HepG2 (cell line): ENCODE results near the gene TRANK1. TPM values are rescaled to one million over a fixed set of nuclear protein-coding genes. Genes with fewer than 3 reads are reported as not detected.

Experiments
- ATAC-seq: fragments of 200-7000 bp; cut with Tn5 transposase; 3 replicates; pipeline ENCODE4 v1.9.1; 2020; ENCODE audit warnings: mild to moderate bottlenecking, moderate library complexity
- BruUV-seq: library from RNA; stranded (reverse); fragments of 400-500 nt; replicated peaks from 2 replicates; lab custom pipeline; 2021; lab: Mats Ljungman, UMichigan
- CTCF ChIA-PET: fragments of 300-600 bp; formaldehyde crosslinking; extraction: SDS; loops from one replicate; lab custom pipeline; 2021; ENCODE audit warnings: low total read pairs, inconsistent platforms, low intra/inter-chr PET ratio; lab: Yijun Ruan, JAX
- POLR2A ChIA-PET: fragments of 350-600 bp; sonication (Branson Sonifier 250); formaldehyde crosslinking; loops from one replicate; lab custom pipeline; 2020; ENCODE audit warnings: antibody characterized with exemption, inconsistent platforms; lab: Yijun Ruan, JAX
- DNase-seq: peaks from one replicate; pipeline ENCODE4 v3.0.0-alpha.2; 2015; ENCODE audit warnings: low spot score
- FAIRE-seq: peaks from 3 replicates; lab custom pipeline; 2011; peaks lifted over from hg19 to GRCh38; lab: Jason Lieb, UNC
- H2AFZ ChIP-seq: one replicate; pipeline ENCODE4 v1.6.1; 2011; ENCODE audit warnings: low read length, inconsistent platforms
- H3K27ac ChIP-seq: fragments of 300-600 bp; 3 replicates; pipeline ENCODE4 v1.8.0; 2011; ENCODE audit warnings: mixed run types, mild to moderate bottlenecking, mixed read lengths, low read length, inconsistent platforms; ENCODE audit not compliant: insufficient read depth; ENCODE audit errors: extremely low read length
- H3K27me3 ChIP-seq, 2 experiments: fragments of 200-600 bp in 1 of 2; 2 replicates in 1 of 2; 3 replicates in 1 of 2; pipeline versions ENCODE4 v1.6.0 to v1.8.0; 2011; ENCODE audit warnings: low read length in 2 of 2, mild to moderate bottlenecking in 2 of 2, moderate library complexity in 2 of 2, inconsistent platforms in 1 of 2; ENCODE audit not compliant: insufficient read depth in 2 of 2, control insufficient read depth in 1 of 2
- H3K36me3 ChIP-seq, 2 experiments: fragments of 200-600 bp in 1 of 2; replicated peaks in 1 of 2; 2 replicates in 1 of 2; 3 replicates in 1 of 2; pipeline versions ENCODE4 v1.5.1 to v1.8.0; 2011; ENCODE audit warnings: low read length in 2 of 2, inconsistent platforms in 1 of 2; ENCODE audit not compliant: insufficient read depth in 2 of 2, control insufficient read depth in 1 of 2
- H3K4me1 ChIP-seq: 2 replicates; pipeline ENCODE4 v1.5.1; 2012; ENCODE audit warnings: low read length, inconsistent platforms; ENCODE audit not compliant: insufficient read depth
- H3K4me2 ChIP-seq: 2 replicates; pipeline ENCODE4 v1.6.0; 2011; ENCODE audit warnings: low read depth, low read length, inconsistent platforms
- H3K4me3 ChIP-seq, 3 experiments: fragments of 200-600 bp in 1 of 3; sonication (generic), shearing (Covaris generic) in 1 of 3; replicated peaks in 1 of 3; 2 replicates each; pipeline ENCODE4 v1.5.1; 2011 to 2016; ENCODE audit warnings: low read length in 3 of 3, inconsistent platforms in 2 of 3, low read depth in 2 of 3, mild to moderate bottlenecking in 2 of 3, control low read depth in 1 of 3, mixed read lengths in 1 of 3; ENCODE audit not compliant: insufficient read depth in 1 of 3
- H3K79me2 ChIP-seq: one replicate; pipeline ENCODE4 v1.6.1; 2011; ENCODE audit warnings: low read length, inconsistent platforms; ENCODE audit not compliant: insufficient read depth
- H3K9ac ChIP-seq: 2 replicates; pipeline ENCODE4 v1.6.0; 2011; ENCODE audit warnings: mild to moderate bottlenecking, low read depth, low read length, inconsistent platforms; ENCODE audit not compliant: insufficient read depth
- H3K9me3 ChIP-seq: 2 replicates; pipeline ENCODE4 v1.5.1; 2012; ENCODE audit warnings: mild to moderate bottlenecking, low read length
- H4K20me1 ChIP-seq: 2 replicates; pipeline ENCODE4 v1.6.0; 2011; ENCODE audit warnings: inconsistent platforms, mild to moderate bottlenecking, low read length, moderate library complexity; ENCODE audit not compliant: insufficient read depth
- CREM ChIP-seq, 2 experiments: sonication (generic) in 1 of 2; formaldehyde crosslinking in 1 of 2; IDR thresholded peaks; 2 replicates each; pipeline versions ENCODE4 v1.4.0 to v1.6.1; 2016 to 2020; ENCODE audit warnings: antibody characterized with exemption in 1 of 2, mild to moderate bottlenecking in 1 of 2, missing genetic modification reagents in 1 of 2
- FOXP4 ChIP-seq: sonication (generic); formaldehyde crosslinking; IDR thresholded peaks from 2 replicates; pipeline ENCODE4 v1.4.0; 2020; ENCODE audit warnings: missing genetic modification reagents
- GPBP1L1 ChIP-seq: sonication (generic); formaldehyde crosslinking; IDR thresholded peaks from 2 replicates; pipeline ENCODE4 v1.5.0; 2020; ENCODE audit warnings: mild to moderate bottlenecking, missing genetic modification reagents
- ZBTB21 ChIP-seq: sonication (generic); formaldehyde crosslinking; IDR thresholded peaks from 2 replicates; pipeline ENCODE4 v1.4.0; 2020; ENCODE audit warnings: missing genetic modification reagents
- ZBTB42 ChIP-seq: sonication (generic); formaldehyde crosslinking; IDR thresholded peaks from 2 replicates; pipeline ENCODE4 v1.5.0; 2020; ENCODE audit warnings: mild to moderate bottlenecking, missing genetic modification reagents
- ZHX1 ChIP-seq: sonication (generic); formaldehyde crosslinking; IDR thresholded peaks from 2 replicates; pipeline ENCODE4 v1.8.1; 2022; ENCODE audit warnings: low read depth, mild to moderate bottlenecking, missing genetic modification reagents
- ZKSCAN5 ChIP-seq: sonication (generic); formaldehyde crosslinking; IDR thresholded peaks from 2 replicates; pipeline ENCODE4 v1.5.1; 2020; ENCODE audit warnings: mild to moderate bottlenecking, missing genetic modification reagents
- ZNF251 ChIP-seq: sonication (generic); formaldehyde crosslinking; IDR thresholded peaks from 2 replicates; pipeline ENCODE4 v1.9.0; 2021; ENCODE audit warnings: mild to moderate bottlenecking, missing genetic modification reagents
- ZNF253 ChIP-seq: sonication (generic); formaldehyde crosslinking; IDR thresholded peaks from 2 replicates; pipeline ENCODE4 v1.8.0; 2022; ENCODE audit warnings: mild to moderate bottlenecking, missing genetic modification reagents, borderline replicate concordance
- ZNF274 ChIP-seq: sonication (generic); formaldehyde crosslinking; IDR thresholded peaks from 2 replicates; pipeline ENCODE4 v1.5.1; 2020; ENCODE audit warnings: mild to moderate bottlenecking, missing genetic modification reagents
- ZNF776 ChIP-seq: sonication (generic); formaldehyde crosslinking; IDR thresholded peaks from 2 replicates; pipeline ENCODE4 v1.4.0; 2020; ENCODE audit warnings: mild to moderate bottlenecking, missing genetic modification reagents
- WGBS: methylation state at CpG from one replicate; pipeline ENCODE4 v1.1.6; 2017; ENCODE audit warnings: low lambda C conversion rate; 5-methylcytosine and 5-hydroxymethylcytosine counted together
- in situ Hi-C: cut with HindIII; loops from 2 replicates; pipeline ENCODE4 v1.10.0; 2017; ENCODE audit warnings: low pct_unique_long_range_greater_than_20kb; ENCODE audit not compliant: extremely low pct_ligation_motif_present
- intact Hi-C: fragments of 100-400 bp; cut with micrococcal nuclease; formaldehyde crosslinking; loops from one replicate; pipeline ENCODE4 v1.10.0; 2022; ENCODE audit not compliant: unreplicated experiment
- polyA plus RNA-seq, 8 experiments: library from polyadenylated mRNA; depleted of rRNA in 3 of 8; stranded (reverse) in 7 of 8; unstranded in 1 of 8; fragments of >200 nt; fragmentation: Illumina TruSeq in 4 of 8; extraction: Trizol in 4 of 8; gene quantifications; 2 replicates each; pipeline versions ENCODE4 v1.2.1 to v1.2.3, GENCODE V29; 2011 to 2016; ENCODE audit warnings: low read depth in 4 of 8, missing spikeins in 1 of 8, mixed read lengths in 1 of 8; ENCODE audit not compliant: insufficient read depth in 1 of 8
- total RNA-seq, 5 experiments: library from RNA; depleted of rRNA; stranded (reverse); fragments of >200 nt; fragmentation: Illumina TruSeq; extraction: Trizol; gene quantifications; 2 replicates each; pipeline ENCODE4 v1.2.3, GENCODE V29; 2016; ENCODE audit warnings: low read depth in 1 of 5
- TF ChIP-seq, protein P1 (sequence below): sonication (generic); formaldehyde crosslinking; IDR thresholded peaks from 2 replicates; pipeline ENCODE4 v1.5.0; 2020; ENCODE audit warnings: missing genetic modification reagents
- TF ChIP-seq, protein P2 (sequence below): sonication (generic); formaldehyde crosslinking; IDR thresholded peaks from 2 replicates; pipeline ENCODE4 v1.5.0; 2020; ENCODE audit warnings: missing genetic modification reagents
- TF ChIP-seq, protein P3 (sequence below): sonication (generic); formaldehyde crosslinking; IDR thresholded peaks from 2 replicates; pipeline ENCODE4 v1.8.0; 2022; ENCODE audit warnings: mild to moderate bottlenecking, missing genetic modification reagents, borderline replicate concordance

TRANK1 gene
- total and polyA plus RNA-seq, 2 of the 13 experiments (the other 11 are each of a cell fraction or from before 2014, with no cell fraction given): 0.13 to 0.32 TPM

DNA sequence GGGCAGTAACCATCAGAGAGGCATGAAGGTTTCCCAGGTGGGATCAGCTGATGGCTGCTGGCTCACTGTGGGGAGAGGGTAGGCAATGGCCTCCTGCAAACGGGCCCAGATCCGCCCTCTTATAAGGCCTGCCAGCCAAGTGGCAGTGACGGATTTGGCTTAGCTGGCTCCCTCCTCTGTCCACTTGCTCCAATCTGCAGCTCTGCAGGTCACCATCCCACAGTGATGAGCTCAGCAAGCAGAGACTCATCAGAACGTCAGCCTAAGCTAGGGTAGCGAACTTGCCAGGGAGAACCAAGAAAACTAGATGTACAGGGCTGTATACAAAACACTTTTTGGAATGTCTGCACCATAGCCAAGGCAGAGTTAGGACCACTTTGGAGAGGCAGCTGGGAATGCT, 117.7 kb downstream of the TRANK1 start (continued):
- no peak for TF ChIP-seq ZNF253
- TF ChIP-seq ZNF251 (CRISPR knock-in tag): no peak

DNA sequence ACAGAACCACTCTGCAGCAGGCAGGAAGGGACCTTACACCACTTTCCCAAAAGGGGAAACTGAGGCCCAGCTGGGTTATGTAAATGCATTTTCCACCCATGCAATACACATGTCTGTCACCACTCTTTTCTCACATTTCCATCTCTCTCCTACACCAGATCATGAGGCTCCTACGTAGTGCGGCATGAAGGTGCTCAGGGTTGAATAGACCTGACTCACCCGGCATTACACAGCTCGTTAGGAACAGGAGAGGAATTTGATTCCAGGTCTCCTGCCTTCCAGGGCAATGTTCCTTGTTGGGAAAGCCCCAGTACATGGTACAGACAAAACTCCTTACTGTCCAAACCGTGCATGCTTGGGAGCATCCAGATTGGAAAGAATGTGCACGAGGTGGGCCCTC, 118.6 kb downstream of the TRANK1 start:
- Histone ChIP-seq H4K20me1 (no peaks in the 10 kb centered on the region), H3K27ac (no peak overlapping the region), H3K36me3 (no peaks in the 10 kb centered on the region), H3K4me1 (no peaks in the 10 kb centered on the region), H2AFZ (no peak overlapping the region), H3K27me3 (peaks cover 2 to 13% of the 10 kb centered on the region in 2 experiments; a peak in 2 of 5 replicates), H3K4me3 (no peak overlapping the region), H3K9ac (no peak overlapping the region), H3K79me2 (no peaks in the 10 kb centered on the region), H3K9me3 (no peaks in the 10 kb centered on the region)
- intact Hi-C loops: no loop called here
- no TSS peak for BruUV-seq
- POLR2A ChIA-PET: no interaction called here
- in situ Hi-C loops: no loop called here
- DNase-seq: no peak
- FAIRE-seq: no peak
- WGBS: 14% methylated on average over 6 of the region's 6 CpGs
- no peak for ATAC-seq
- TF ChIP-seq, protein P1, sequence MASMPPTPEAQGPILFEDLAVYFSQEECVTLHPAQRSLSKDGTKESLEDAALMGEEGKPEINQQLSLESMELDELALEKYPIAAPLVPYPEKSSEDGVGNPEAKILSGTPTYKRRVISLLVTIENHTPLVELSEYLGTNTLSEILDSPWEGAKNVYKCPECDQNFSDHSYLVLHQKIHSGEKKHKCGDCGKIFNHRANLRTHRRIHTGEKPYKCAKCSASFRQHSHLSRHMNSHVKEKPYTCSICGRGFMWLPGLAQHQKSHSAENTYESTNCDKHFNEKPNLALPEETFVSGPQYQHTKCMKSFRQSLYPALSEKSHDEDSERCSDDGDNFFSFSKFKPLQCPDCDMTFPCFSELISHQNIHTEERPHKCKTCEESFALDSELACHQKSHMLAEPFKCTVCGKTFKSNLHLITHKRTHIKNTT (CRISPR knock-in tag): no peak
- TF ChIP-seq ZKSCAN5 (CRISPR knock-in tag) (no peak), ZNF274 (CRISPR knock-in tag) (no peak), ZNF776 (CRISPR knock-in tag) (no peak), ZHX1 (no peak), CREM (IDR thresholded peaks at IDR 0.05) (no peak), CREM (CRISPR knock-in tag; IDR thresholded peaks at IDR 0.05) (no peak), ZBTB42 (CRISPR knock-in tag) (no peak), FOXP4 (CRISPR knock-in tag) (no peak), GPBP1L1 (no peak), ZBTB21 (no peak)
- TF ChIP-seq, protein P2, sequence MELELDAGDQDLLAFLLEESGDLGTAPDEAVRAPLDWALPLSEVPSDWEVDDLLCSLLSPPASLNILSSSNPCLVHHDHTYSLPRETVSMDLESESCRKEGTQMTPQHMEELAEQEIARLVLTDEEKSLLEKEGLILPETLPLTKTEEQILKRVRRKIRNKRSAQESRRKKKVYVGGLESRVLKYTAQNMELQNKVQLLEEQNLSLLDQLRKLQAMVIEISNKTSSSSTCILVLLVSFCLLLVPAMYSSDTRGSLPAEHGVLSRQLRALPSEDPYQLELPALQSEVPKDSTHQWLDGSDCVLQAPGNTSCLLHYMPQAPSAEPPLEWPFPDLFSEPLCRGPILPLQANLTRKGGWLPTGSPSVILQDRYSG (CRISPR knock-in tag): no peak
- TF ChIP-seq, protein P3, sequence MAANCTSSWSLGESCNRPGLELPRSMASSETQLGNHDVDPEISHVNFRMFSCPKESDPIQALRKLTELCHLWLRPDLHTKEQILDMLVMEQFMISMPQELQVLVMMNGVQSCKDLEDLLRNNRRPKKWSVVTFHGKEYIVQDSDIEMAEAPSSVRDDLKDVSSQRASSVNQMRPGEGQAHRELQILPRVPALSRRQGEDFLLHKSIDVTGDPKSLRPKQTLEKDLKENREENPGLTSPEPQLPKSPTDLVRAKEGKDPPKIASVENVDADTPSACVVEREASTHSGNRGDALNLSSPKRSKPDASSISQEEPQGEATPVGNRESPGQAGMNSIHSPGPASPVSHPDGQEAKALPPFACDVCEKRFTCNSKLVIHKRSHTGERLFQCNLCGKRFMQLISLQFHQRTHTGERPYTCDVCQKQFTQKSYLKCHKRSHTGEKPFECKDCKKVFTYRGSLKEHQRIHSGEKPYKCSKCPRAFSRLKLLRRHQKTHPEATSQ (CRISPR knock-in tag): no peak
- TF ChIP-seq, all 625 proteins: peak for 0
- CTCF ChIA-PET: no interaction called here
- no peak overlapping the region for H3K4me2 ChIP-seq
